ENCODE results near the gene TRIM2.
A peak's percentile ranks its signal among the peaks of the same experiment; 100 is the strongest.

GRCh38 chr4:153346563-153346962 is 142.3 kb downstream of the TRIM2 start:
- TF ChIP-seq REST (IDR thresholded peaks at IDR 0.05; ENCODE audit: low read depth, low read length) (no peak), CTCF (IDR thresholded peaks at IDR 0.05 in 2 of 3, conservative IDR thresholded peaks at IDR 0.05 in 1 of 3; ENCODE audit: control insufficient read depth in 2 of 3, extremely low read depth in 1 of 3, insufficient read depth in 1 of 3, low read depth in 3 of 3, low read length in 3 of 3) (0 out of 6 replicates have a peak, but pooled peaks of 2 of the 3 experiments have one; percentile 6 to 11), POLR2A (IDR thresholded peaks at IDR 0.05; ENCODE audit: low read depth, low read length) (no peak), CHD1 (IDR thresholded peaks at IDR 0.05; ENCODE audit: low read depth, low read length) (no peak), SP1 (IDR thresholded peaks at IDR 0.05; ENCODE audit: low read depth, low read length) (no peak), TARDBP (IDR thresholded peaks at IDR 0.05; ENCODE audit: borderline replicate concordance) (no peak), RAD21 (IDR thresholded peaks at IDR 0.05; ENCODE audit: insufficient read depth, low read depth, low read length) (no peak), HDAC6 (IDR thresholded peaks at IDR 0.05; ENCODE audit: unreplicated experiment) (no peak), NBN (IDR thresholded peaks at IDR 0.05) (no peak), PAX5 (IDR thresholded peaks at IDR 0.05; ENCODE audit: borderline replicate concordance, low read depth, low read length) (no peak), EP300 (IDR thresholded peaks at IDR 0.05; ENCODE audit: borderline replicate concordance in 1 of 2, control insufficient read depth in 1 of 2, low read depth in 2 of 2, low read length in 2 of 2) (no peak)
